HL-60 (cell line): ENCODE data around the gene SDHA.

Experiments
- DNase-seq, 2 experiments: peaks; one replicate each; pipeline ENCODE4 v3.0.0-alpha.2; 2010 to 2020; ENCODE audit warnings: low read depth in 1 of 2, low spot score in 1 of 2
- H3K27ac ChIP-seq: fragments of 250-450 bp; sonication (Bioruptor Pico); replicated peaks from 2 replicates; pipeline ENCODE4 v1.5.1; 2020; ENCODE audit warnings: mild to moderate bottlenecking, moderate library complexity
- H3K27me3 ChIP-seq: fragments of 250-450 bp; sonication (Bioruptor Pico); 2 replicates; pipeline ENCODE4 v1.5.1; 2021; ENCODE audit warnings: mild to moderate bottlenecking, moderate library complexity; ENCODE audit not compliant: insufficient read depth, poor library complexity, severe bottlenecking
- H3K4me3 ChIP-seq: replicated peaks from 2 replicates; pipeline ENCODE4 v1.5.1; 2011; ENCODE audit warnings: mild to moderate bottlenecking, control low read depth, low read length; ENCODE audit not compliant: insufficient read depth
- GABPA ChIP-seq: IDR thresholded peaks from 2 replicates; pipeline ENCODE4 v1.6.1; 2012; ENCODE audit warnings: low read depth
- POLR2AphosphoS5 ChIP-seq: IDR thresholded peaks from 2 replicates; pipeline ENCODE4 v1.6.1; 2012; ENCODE audit warnings: low read depth
- SPI1 ChIP-seq: IDR thresholded peaks from 2 replicates; pipeline ENCODE4 v1.6.1; 2012; ENCODE audit warnings: low read depth, mild to moderate bottlenecking, borderline replicate concordance
- TF ChIP-seq, protein P1 (sequence below): IDR thresholded peaks from one replicate; pipeline ENCODE4 v1.5.1; 2011; ENCODE audit warnings: low read length, control low read depth, inconsistent platforms; ENCODE audit not compliant: insufficient read depth
- TF ChIP-seq, protein P2 (sequence below): IDR thresholded peaks from 2 replicates; pipeline ENCODE4 v1.6.1; 2012; ENCODE audit warnings: low read depth; ENCODE audit not compliant: insufficient replicate concordance

Gene SDHA

DNA sequence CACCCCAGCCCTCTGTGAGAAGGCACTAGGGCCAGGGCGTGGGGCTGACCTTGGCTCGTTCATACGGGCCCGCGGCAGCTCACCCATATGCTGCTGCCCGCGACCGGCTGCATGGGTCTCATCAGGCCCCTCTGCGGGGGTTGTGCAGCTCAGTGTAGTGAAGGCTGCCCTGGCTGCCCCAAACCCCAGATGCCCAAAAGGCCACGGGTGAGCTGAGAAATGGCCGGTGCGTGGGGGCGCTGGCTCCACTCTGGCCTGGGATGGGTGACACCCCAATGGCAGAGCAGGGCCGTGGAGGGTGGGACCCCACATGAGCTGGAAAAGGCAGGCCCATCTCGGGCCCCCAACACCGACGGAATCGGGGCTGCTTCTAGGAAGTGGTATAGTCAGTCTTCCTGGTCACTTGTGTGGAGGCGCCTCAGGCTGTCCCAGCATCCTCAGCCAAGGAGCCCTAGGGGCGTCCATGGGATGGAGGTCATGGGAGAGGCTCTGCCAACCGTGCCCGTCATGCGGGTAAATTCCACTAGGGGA is 46.3 kb upstream of the SDHA start:
- peaks cover 3% of the 10 kb centered on the region for H3K27me3 ChIP-seq
- DNase-seq: no peak
- H3K4me3 ChIP-seq: no peak overlapping the region
- H3K27ac ChIP-seq: no peak overlapping the region
- TF ChIP-seq POLR2AphosphoS5 (no peak), GABPA (no peak), SPI1 (no peak)
- TF ChIP-seq, protein P1, sequence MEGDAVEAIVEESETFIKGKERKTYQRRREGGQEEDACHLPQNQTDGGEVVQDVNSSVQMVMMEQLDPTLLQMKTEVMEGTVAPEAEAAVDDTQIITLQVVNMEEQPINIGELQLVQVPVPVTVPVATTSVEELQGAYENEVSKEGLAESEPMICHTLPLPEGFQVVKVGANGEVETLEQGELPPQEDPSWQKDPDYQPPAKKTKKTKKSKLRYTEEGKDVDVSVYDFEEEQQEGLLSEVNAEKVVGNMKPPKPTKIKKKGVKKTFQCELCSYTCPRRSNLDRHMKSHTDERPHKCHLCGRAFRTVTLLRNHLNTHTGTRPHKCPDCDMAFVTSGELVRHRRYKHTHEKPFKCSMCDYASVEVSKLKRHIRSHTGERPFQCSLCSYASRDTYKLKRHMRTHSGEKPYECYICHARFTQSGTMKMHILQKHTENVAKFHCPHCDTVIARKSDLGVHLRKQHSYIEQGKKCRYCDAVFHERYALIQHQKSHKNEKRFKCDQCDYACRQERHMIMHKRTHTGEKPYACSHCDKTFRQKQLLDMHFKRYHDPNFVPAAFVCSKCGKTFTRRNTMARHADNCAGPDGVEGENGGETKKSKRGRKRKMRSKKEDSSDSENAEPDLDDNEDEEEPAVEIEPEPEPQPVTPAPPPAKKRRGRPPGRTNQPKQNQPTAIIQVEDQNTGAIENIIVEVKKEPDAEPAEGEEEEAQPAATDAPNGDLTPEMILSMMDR: no peak
- TF ChIP-seq, protein P2, sequence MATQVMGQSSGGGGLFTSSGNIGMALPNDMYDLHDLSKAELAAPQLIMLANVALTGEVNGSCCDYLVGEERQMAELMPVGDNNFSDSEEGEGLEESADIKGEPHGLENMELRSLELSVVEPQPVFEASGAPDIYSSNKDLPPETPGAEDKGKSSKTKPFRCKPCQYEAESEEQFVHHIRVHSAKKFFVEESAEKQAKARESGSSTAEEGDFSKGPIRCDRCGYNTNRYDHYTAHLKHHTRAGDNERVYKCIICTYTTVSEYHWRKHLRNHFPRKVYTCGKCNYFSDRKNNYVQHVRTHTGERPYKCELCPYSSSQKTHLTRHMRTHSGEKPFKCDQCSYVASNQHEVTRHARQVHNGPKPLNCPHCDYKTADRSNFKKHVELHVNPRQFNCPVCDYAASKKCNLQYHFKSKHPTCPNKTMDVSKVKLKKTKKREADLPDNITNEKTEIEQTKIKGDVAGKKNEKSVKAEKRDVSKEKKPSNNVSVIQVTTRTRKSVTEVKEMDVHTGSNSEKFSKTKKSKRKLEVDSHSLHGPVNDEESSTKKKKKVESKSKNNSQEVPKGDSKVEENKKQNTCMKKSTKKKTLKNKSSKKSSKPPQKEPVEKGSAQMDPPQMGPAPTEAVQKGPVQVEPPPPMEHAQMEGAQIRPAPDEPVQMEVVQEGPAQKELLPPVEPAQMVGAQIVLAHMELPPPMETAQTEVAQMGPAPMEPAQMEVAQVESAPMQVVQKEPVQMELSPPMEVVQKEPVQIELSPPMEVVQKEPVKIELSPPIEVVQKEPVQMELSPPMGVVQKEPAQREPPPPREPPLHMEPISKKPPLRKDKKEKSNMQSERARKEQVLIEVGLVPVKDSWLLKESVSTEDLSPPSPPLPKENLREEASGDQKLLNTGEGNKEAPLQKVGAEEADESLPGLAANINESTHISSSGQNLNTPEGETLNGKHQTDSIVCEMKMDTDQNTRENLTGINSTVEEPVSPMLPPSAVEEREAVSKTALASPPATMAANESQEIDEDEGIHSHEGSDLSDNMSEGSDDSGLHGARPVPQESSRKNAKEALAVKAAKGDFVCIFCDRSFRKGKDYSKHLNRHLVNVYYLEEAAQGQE: no peak

DNA sequence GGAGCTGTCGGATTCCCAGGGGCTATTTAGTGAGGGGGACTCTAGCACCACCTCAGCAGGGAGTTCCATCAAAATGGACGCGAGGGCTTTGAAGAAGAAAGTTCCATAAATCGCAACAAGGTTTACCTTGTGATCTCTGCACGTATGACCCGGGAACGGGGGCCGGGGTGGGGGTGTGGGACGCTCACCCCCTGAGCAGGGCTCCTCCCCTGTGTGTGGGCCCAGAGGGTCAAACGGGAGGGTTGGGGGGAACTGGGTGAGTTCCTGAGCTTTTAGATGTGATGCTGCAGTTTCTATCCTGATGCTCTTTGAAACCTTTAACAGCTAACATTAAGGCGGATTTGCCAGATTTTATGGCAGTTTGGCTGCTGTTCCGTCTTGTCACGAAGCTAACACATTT is 45.7 kb upstream of the SDHA start:
- H3K27me3 ChIP-seq: peaks cover 3% of the 10 kb centered on the region
- no peak overlapping the region for H3K4me3 ChIP-seq
- TF ChIP-seq, protein P2: no peak
- TF ChIP-seq GABPA (no peak), POLR2AphosphoS5 (no peak), SPI1 (no peak)
- TF ChIP-seq, protein P1: no peak
- no peak for DNase-seq
- no peak overlapping the region for H3K27ac ChIP-seq

DNA sequence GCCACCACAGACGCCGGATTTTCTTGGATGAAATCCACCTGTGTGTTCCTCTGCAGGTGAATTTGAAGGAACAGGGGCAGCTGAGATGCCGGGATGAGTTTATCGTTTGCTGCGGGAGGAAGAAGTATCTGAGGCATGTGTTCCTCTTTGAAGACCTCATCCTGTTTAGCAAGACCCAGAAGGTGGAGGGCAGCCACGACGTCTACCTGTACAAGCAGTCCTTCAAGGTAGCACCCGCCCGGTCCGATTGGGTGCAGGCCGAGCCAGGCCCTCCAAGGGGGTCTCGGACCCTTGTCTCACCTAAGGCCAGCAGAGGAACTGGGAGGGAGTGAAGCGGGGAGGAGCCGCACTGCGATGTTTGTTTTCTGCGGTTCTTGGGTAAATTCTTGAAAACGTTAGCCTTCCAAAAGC is 45.3 kb upstream of the SDHA start:
- TF ChIP-seq POLR2AphosphoS5: no peak
- TF ChIP-seq, protein P1: no peak
- TF ChIP-seq SPI1: no peak
- TF ChIP-seq GABPA: no peak
- TF ChIP-seq, protein P2: no peak
- no peak for DNase-seq
- Histone ChIP-seq H3K27ac (no peak overlapping the region), H3K27me3 (peaks cover 3% of the 10 kb centered on the region), H3K4me3 (no peak overlapping the region)
